ENCODE data around the gene FLNA. TPM values are rescaled to one million over a fixed set of nuclear protein-coding genes. Genes with fewer than 3 reads are reported as not detected.

Gene FLNA
- total and polyA plus RNA-seq, 9 of the 15 experiments (the other 6 are each of a cell fraction or from before 2014, with no cell fraction given), result 6.2 to 735 (median 135) TPM

GRCh38 chrX:154368630-154369448, 5.6 kb downstream of the FLNA start (continued):
- TF ChIP-seq MAFK (IDR thresholded peaks at IDR 0.05; ENCODE audit: low read length) (no peak), ZBTB8A (IDR thresholded peaks at IDR 0.05; ENCODE audit: partially characterized antibody) (no peak), U2AF2 (optimal IDR thresholded peaks at IDR 0.05; ENCODE audit: low read depth, low read length) (no peak), ZNF592 (IDR thresholded peaks at IDR 0.05) (peak; percentile 65; the same call in 1 of the 2 replicates), PHF8 (IDR thresholded peaks at IDR 0.05; ENCODE audit: borderline replicate concordance, low read length) (no peak), PCBP1 (IDR thresholded peaks at IDR 0.05; ENCODE audit: low read depth, low read length, poor library complexity, severe bottlenecking) (no peak), ELF4 (CRISPR knock-in tag; IDR thresholded peaks at IDR 0.05) (no peak), HOXB6 (CRISPR knock-in tag; IDR thresholded peaks at IDR 0.05; ENCODE audit: borderline replicate concordance) (no peak), MEF2D (tag; conservative IDR thresholded peaks at IDR 0.05; ENCODE audit: low read depth) (no peak), CHD2 (IDR thresholded peaks at IDR 0.05; ENCODE audit: low read depth, low read length) (no peak), ZNF696 (CRISPR knock-in tag; conservative IDR thresholded peaks at IDR 0.05) (no peak), NCOA1 (IDR thresholded peaks at IDR 0.05; ENCODE audit: low read depth) (no peak), SP2 (IDR thresholded peaks at IDR 0.05; ENCODE audit: extremely low read depth, low read depth, low read length, poor library complexity, severe bottlenecking) (no peak), POLR2A (conservative IDR thresholded peaks at IDR 0.05) (peak; percentile 59), ZNF436 (CRISPR knock-in tag; IDR thresholded peaks at IDR 0.05) (no peak), KAT7 (CRISPR knock-in tag; IDR thresholded peaks at IDR 0.05; ENCODE audit: borderline replicate concordance) (peak; percentile 9; the same call in 1 of the 2 replicates), NCOA6 (IDR thresholded peaks at IDR 0.05) (no peak), GTF2F1 (IDR thresholded peaks at IDR 0.05; ENCODE audit: low read depth, low read length) (no peak), CBX8 (IDR thresholded peaks at IDR 0.05; ENCODE audit: borderline replicate concordance, extremely low read depth, low read depth, low read length, poor library complexity, severe bottlenecking) (no peak), NFIC (IDR thresholded peaks at IDR 0.05) (no peak), RFX1 (IDR thresholded peaks at IDR 0.05) (peak; percentile 98), SFPQ (IDR thresholded peaks at IDR 0.05; ENCODE audit: low read depth, low read length) (no peak), ARID1B (IDR thresholded peaks at IDR 0.05) (peak; percentile 62)
